Gastrocnemius medialis (tissue), 4 donors: ENCODE measurements around the gene PPIP5K1.

ENCODE experiments used
- CTCF ChIP-seq, 5 experiments: fragments of 450-650 bp in 3 of 5; fragments of 200-600 bp in 2 of 5; sonication (generic) in 2 of 5; IDR thresholded peaks in 4 of 5; conservative IDR thresholded peaks in 1 of 5; 1 replicate in 4 of 5; 2 replicates in 1 of 5; pipeline ENCODE4 v1.5.1; 2016 to 2019; ENCODE audit warnings: antibody characterized with exemption in 5 of 5, mild to moderate bottlenecking in 3 of 5, moderate library complexity in 3 of 5
- POLR2A ChIP-seq, 2 donors: fragments of 450-650 bp; IDR thresholded peaks; one replicate each; pipeline ENCODE4 v1.6.1; 2017; ENCODE audit warnings: antibody characterized with exemption in 2 of 2, mild to moderate bottlenecking in 2 of 2, moderate library complexity in 2 of 2

DNA sequence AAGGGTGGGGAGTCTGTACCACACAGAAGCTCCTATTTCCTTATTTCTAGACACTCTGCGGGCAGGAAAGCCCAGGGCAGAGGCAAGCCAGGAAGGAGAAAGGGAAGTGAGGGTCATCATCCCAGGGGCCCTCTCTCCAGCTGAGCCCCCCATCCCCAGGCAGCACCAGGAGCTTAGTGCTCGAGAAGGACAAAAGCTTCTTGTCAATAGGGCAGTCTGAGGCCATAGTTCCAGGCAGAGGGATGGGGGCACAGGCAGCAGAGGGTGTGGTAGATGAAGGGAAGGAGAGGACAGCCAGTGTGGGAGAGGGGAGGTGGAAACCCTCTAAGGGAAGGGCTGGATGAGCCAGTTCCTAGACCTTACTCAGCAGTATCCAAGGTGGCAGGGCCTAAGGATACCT, 69.9 kb downstream of the PPIP5K1 start:
- no peak for TF ChIP-seq CTCF (IDR thresholded peaks at IDR 0.05 in 4 of 5, conservative IDR thresholded peaks at IDR 0.05 in 1 of 5)
- TF ChIP-seq POLR2A (IDR thresholded peaks at IDR 0.05): no peak
